Fibroblast of lung (primary cell): ENCODE data around the gene IMMP2L.

ENCODE experiments used
- CTCF ChIP-seq, 2 donors: IDR thresholded peaks in 1 of 2; conservative IDR thresholded peaks in 1 of 2; 1 replicate in 1 of 2; 2 replicates in 1 of 2; pipeline ENCODE4 v1.5.1; 2011 to 2012; ENCODE audit warnings: low read length in 2 of 2, control low read depth in 1 of 2, inconsistent platforms in 1 of 2, low read depth in 1 of 2, mild to moderate bottlenecking in 1 of 2
- EZH2 ChIP-seq: IDR thresholded peaks from 2 replicates; pipeline ENCODE4 v1.5.1; 2012; ENCODE audit warnings: low read length, control low read depth, mild to moderate bottlenecking; ENCODE audit errors: missing control alignments

GRCh38 chr7:111047595-111047994 is 514.7 kb downstream of the IMMP2L start:
- TF ChIP-seq CTCF (conservative IDR thresholded peaks at IDR 0.05 in 1 of 2, IDR thresholded peaks at IDR 0.05 in 1 of 2; ENCODE audit: low read depth in 1 of 2, low read length in 2 of 2) (no peak), EZH2 (no peak)
